SW 1271 (cell line): ENCODE results near the gene AGO4.

Experiments used
- DNase-seq, 2 experiments: peaks; one replicate each; lab custom pipeline; 2025; lab: John Stamatoyannopoulos, UW

AGO4 gene

DNA sequence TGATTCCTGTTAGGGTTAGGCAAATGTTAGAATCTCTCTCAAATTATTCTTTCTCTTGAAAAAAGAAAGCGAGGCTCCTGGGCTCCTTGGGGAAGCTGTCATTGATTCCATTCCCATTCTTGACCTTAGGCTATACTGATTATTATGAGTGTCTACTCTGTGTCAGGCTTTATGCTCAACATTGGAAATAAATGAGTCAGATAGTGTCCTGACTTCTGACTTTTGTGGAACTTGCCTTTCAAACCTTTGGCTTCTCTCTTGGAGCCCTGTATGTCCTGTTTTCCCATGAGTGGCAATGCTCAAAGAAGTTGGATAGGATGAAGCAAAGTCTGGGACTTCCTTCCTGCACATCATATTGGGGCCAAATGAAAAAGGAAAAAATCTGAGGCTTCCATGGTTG, 86.8 kb downstream of the AGO4 start:
- no peak for DNase-seq

DNA sequence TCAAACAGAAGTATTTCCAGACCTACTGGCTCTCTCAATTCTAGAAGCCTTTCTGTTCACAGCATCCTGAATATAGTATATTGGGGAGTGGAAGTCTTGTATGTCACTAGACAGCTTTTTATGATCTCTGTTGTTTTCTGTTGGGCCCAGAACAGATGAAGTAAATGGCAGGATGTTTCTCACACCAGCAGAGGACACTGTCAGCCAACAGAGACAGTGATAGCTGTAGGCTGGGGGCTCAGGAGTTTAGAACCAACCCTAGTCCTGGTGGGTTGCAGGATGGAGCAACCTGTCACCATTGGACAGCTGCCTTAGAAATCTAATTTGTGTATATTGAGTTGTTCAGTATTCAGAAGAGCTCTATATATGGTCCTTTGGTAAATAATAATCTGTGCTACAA, 92.1 kb downstream of the AGO4 start:
- DNase-seq = no peak

DNA sequence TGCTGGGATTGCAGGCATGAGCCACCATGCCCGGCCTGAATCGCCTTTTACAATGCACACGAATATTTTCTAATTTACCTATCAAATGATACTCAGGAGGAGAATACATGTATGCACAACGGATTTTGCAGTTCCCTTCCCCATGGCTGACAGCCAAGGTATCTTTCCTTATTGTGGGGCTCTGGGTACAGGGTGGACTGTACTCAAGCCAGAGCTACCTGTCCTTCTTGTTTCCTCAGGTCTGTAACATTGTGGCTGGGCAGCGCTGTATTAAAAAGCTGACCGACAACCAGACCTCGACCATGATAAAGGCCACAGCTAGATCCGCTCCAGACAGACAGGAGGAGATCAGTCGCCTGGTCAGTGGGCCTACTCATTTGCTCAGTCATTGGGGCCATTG, 93.4 kb downstream of the AGO4 start:
- no peak for DNase-seq

- DNase-seq = no peak
These were observed 94.9 kb downstream of the AGO4 start for GRCh38 chr1:35902671-35903070.
